Activated CD4-positive, alpha-beta T cell treated with anti-CD3 and anti-CD28 coated beads, Interleukin-10, Interleukin-2, amounts not matched to agents 100 ng/mL and 50 ng/mL, durations not matched to agents 16 hours and 8 hours (primary cell): Measurements from ENCODE around the gene UNG.

Experiments
- DNase-seq: peaks from one replicate; pipeline ENCODE4 v3.0.0-alpha.2; 2020

UNG gene

GRCh38 chr12:109157986-109158385 is 60.6 kb downstream of the UNG start:
- no peak for DNase-seq

GRCh38 chr12:109160433-109160832 is 63.0 kb downstream of the UNG start:
- no peak for DNase-seq
